NCI-H1417 treated with DMSO at 0.1 percent for 48 hours (cell line): ENCODE results near the gene C2CD2.

Source experiments
- DNase-seq: peaks from one replicate; lab custom pipeline; 2025; lab: John Stamatoyannopoulos, UW

C2CD2 gene

DNA sequence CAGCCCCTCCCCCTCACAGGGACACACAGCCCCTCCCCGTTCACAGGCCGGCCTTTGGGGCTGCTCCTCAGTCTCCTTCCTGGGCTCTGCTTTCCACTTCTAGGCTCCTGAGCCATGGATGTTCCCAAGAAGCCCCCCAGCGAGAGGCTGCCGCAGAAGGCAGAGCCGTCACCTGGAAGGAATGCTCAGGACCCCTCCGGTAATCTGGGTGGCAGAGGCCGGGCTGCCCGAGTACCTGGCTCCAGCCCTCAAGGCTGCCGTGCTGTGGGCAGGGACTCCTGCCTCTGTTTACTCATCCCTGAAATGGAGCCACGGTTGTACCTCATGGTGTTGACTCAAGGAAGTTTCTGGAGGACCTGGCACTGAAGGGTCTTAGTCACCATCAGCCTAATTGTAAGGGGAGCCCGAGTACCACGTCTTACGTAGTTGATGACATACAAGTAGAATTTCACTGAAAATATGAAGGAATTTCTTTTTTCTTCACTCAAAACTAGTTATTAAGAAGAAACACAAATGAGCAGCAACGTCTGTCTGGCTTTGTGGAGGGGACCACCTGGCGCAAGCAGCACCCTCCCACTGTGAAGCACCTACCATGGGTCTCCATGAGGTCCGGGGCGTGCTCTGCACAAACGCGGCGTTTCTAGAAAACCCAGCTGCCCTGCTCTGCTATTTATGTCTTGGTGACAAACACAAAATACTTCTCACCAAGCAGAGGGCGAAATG, 108.3 kb downstream of the C2CD2 start:
- DNase-seq, result no peak

- no peak for DNase-seq
These were observed 110.2 kb downstream of the C2CD2 start for GRCh38 chr21:41843584-41843983.

DNA sequence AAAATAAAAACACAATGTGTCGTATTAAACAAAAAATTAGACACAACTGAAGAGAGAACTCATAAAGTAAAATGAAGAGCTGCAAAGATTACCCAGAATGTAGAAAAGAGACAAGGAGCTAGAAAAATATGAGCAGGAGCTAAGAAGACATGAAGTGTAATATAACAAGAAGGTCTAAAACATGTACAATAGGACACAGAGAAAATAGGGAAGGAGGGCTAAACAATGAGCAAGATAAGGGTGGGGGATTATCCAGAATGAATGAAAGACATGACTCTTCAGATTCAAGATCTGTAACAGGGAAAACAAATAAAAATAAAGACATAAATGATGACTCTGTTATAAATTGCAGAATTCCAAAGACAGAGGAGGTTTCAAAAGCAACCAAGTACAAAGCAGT, 112.9 kb downstream of the C2CD2 start:
- DNase-seq, result no peak

GRCh38 chr21:41839387-41840000, 114.3 kb downstream of the C2CD2 start:
- DNase-seq, result no peak

- no peak for DNase-seq
These were observed 116.0 kb downstream of the C2CD2 start for GRCh38 chr21:41837756-41838297.

- DNase-seq, result no peak
These were observed 117.4 kb downstream of the C2CD2 start for GRCh38 chr21:41836166-41837015.

- DNase-seq, result no peak
These were observed 118.1 kb downstream of the C2CD2 start for GRCh38 chr21:41835711-41836154.
